ENCODE results near the gene GALNT2.

GRCh38 chr1:230250666-230251065, 183.6 kb downstream of the GALNT2 start:
- no peak for TF ChIP-seq POLR2AphosphoS5 (IDR thresholded peaks at IDR 0.05; ENCODE audit: low read depth, low read length)
- no peak for TF ChIP-seq CTCF (IDR thresholded peaks at IDR 0.05)
- no peak for TF ChIP-seq REST (IDR thresholded peaks at IDR 0.05; ENCODE audit: insufficient read depth in 1 of 2, low read depth in 2 of 2, low read length in 1 of 2)
- no peak for TF ChIP-seq SIN3A (IDR thresholded peaks at IDR 0.05; ENCODE audit: borderline replicate concordance, insufficient read depth, low read depth, low read length)
